ENCODE data around the gene ELOVL2. TPM values are rescaled to one million over a fixed set of nuclear protein-coding genes. Genes with fewer than 3 reads are reported as not detected.

The ELOVL2 gene
- polyA plus RNA-seq, 3 donors, result not detected

DNA sequence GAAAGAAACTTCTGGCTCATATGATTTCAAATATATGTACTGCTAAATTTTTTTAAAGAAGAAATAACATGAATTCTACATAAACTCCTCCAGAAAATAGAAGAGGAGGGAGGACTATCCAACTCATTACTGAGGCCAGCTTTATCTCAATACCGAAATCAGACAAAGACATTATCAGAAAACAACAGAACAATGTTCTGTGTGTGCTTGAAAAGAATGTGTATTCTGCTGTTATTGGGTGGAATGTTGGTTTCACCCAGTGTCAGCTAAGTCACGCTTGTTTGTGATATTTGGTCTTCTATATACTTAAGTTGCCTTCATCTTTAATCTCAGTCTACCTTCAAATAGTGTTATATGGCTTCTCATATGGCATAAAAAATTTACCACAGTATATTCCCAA, 18.6 kb upstream of the ELOVL2 start:
- Mint-ChIP-seq H3K27me3 (ENCODE audit: low read depth in 3 of 3) (peaks cover 2 to 8% (median 6%) of the 10 kb centered on the region in 3 donors), H3K36me3 (no peaks in the 10 kb centered on the region), H3K9me3 (peaks cover 0 to 3% (median 0%) of the 10 kb centered on the region in 7 donors), H3K4me3 (no peak overlapping the region), H3K4me1 (no peaks in the 10 kb centered on the region), H3K27ac (no peak overlapping the region)
- H3K79me2 ChIP-seq (ENCODE audit: insufficient read depth, low read length), result no peaks in the 10 kb centered on the region
- no peak overlapping the region for H3K4me2 ChIP-seq (replicated peaks; ENCODE audit: extremely low read depth, low read length, poor library complexity, severe bottlenecking)
- no peaks in the 10 kb centered on the region for H3K4me1 ChIP-seq (ENCODE audit: control insufficient read depth in 1 of 2, insufficient read depth in 2 of 2, low read length in 2 of 2)
- H3K27me3 ChIP-seq (ENCODE audit: control insufficient read depth in 2 of 2, insufficient read depth in 2 of 2, low read length in 2 of 2), result peaks cover 0 to 2% of the 10 kb centered on the region in 2 donors
- TF ChIP-seq, protein P1, sequence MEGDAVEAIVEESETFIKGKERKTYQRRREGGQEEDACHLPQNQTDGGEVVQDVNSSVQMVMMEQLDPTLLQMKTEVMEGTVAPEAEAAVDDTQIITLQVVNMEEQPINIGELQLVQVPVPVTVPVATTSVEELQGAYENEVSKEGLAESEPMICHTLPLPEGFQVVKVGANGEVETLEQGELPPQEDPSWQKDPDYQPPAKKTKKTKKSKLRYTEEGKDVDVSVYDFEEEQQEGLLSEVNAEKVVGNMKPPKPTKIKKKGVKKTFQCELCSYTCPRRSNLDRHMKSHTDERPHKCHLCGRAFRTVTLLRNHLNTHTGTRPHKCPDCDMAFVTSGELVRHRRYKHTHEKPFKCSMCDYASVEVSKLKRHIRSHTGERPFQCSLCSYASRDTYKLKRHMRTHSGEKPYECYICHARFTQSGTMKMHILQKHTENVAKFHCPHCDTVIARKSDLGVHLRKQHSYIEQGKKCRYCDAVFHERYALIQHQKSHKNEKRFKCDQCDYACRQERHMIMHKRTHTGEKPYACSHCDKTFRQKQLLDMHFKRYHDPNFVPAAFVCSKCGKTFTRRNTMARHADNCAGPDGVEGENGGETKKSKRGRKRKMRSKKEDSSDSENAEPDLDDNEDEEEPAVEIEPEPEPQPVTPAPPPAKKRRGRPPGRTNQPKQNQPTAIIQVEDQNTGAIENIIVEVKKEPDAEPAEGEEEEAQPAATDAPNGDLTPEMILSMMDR (IDR thresholded peaks at IDR 0.05), result no peak
- no peak overlapping the region for H3K27ac ChIP-seq (ENCODE audit: low read depth in 1 of 2, low read length in 2 of 2)
- no peak overlapping the region for H3K4me3 ChIP-seq (replicated peaks in 1 of 3; ENCODE audit: low read depth in 2 of 3, low read length in 3 of 3)
- no peaks in the 10 kb centered on the region for H3K36me3 ChIP-seq (replicated peaks in 1 of 2; ENCODE audit: control insufficient read depth in 1 of 2, insufficient read depth in 2 of 2, low read length in 2 of 2)
- WGBS (ENCODE audit: insufficient coverage), result no CpG with 5 or more reads among the region's 2 CpGs
- H4K20me1 ChIP-seq (ENCODE audit: insufficient read depth, low read length), result no peaks in the 10 kb centered on the region
- no peaks in the 10 kb centered on the region for H3K9me3 ChIP-seq (replicated peaks in 1 of 2; ENCODE audit: control insufficient read depth in 1 of 2, insufficient read depth in 1 of 2, low read length in 2 of 2)
- no peak overlapping the region for H2AFZ ChIP-seq (ENCODE audit: insufficient read depth, low read depth, low read length, poor library complexity, severe bottlenecking)
- no peak for DNase-seq
- intact Hi-C loops (cut with micrococcal nuclease), result no loop called here
- no peak overlapping the region for H3K9ac ChIP-seq (ENCODE audit: insufficient read depth, low read length, poor library complexity, severe bottlenecking)

DNA sequence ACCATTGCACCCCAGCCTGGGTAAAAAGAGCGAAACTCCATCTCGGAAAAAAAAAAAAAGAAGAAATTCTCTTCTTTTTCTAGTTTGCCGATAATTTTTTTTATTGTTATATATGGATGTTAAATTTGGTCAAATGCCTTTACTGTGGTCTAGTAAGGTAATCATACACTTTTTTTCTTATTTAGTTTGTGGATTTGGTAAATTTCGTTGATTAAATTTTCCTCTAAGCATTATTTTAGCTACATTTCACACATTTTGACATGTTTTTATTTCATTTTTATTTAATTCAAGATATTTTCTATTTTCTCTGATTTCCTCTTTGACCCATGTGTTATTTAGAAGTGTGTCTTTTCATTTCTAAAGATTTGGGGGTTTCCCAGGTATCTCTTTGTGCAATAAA, 18.0 kb upstream of the ELOVL2 start:
- Mint-ChIP-seq H3K4me3 (no peak overlapping the region), H3K27ac (no peak overlapping the region), H3K36me3 (no peaks in the 10 kb centered on the region), H3K4me1 (no peaks in the 10 kb centered on the region), H3K27me3 (ENCODE audit: low read depth in 3 of 3) (peaks cover 2 to 8% (median 6%) of the 10 kb centered on the region in 3 donors), H3K9me3 (peaks cover 0 to 3% (median 0%) of the 10 kb centered on the region in 7 donors)
- Histone ChIP-seq H2AFZ (ENCODE audit: insufficient read depth, low read depth, low read length, poor library complexity, severe bottlenecking) (no peak overlapping the region), H3K4me3 (replicated peaks in 1 of 3; ENCODE audit: low read depth in 2 of 3, low read length in 3 of 3) (no peak overlapping the region), H3K36me3 (replicated peaks in 1 of 2; ENCODE audit: control insufficient read depth in 1 of 2, insufficient read depth in 2 of 2, low read length in 2 of 2) (no peaks in the 10 kb centered on the region), H3K27me3 (ENCODE audit: control insufficient read depth in 2 of 2, insufficient read depth in 2 of 2, low read length in 2 of 2) (peaks cover 0 to 2% of the 10 kb centered on the region in 2 donors), H3K9ac (ENCODE audit: insufficient read depth, low read length, poor library complexity, severe bottlenecking) (no peak overlapping the region), H4K20me1 (ENCODE audit: insufficient read depth, low read length) (no peaks in the 10 kb centered on the region), H3K4me1 (ENCODE audit: control insufficient read depth in 1 of 2, insufficient read depth in 2 of 2, low read length in 2 of 2) (no peaks in the 10 kb centered on the region), H3K9me3 (replicated peaks in 1 of 2; ENCODE audit: control insufficient read depth in 1 of 2, insufficient read depth in 1 of 2, low read length in 2 of 2) (no peaks in the 10 kb centered on the region), H3K27ac (ENCODE audit: low read depth in 1 of 2, low read length in 2 of 2) (no peak overlapping the region), H3K4me2 (replicated peaks; ENCODE audit: extremely low read depth, low read length, poor library complexity, severe bottlenecking) (no peak overlapping the region), H3K79me2 (ENCODE audit: insufficient read depth, low read length) (no peaks in the 10 kb centered on the region)
- intact Hi-C loops (cut with micrococcal nuclease), result no loop called here
- TF ChIP-seq, protein P1 (IDR thresholded peaks at IDR 0.05), result no peak
- WGBS (ENCODE audit: insufficient coverage), result 100% methylated on average over 1 of the region's 4 CpGs
- DNase-seq, result no peak
